Lung (tissue), 12 donors: ENCODE data around the gene SPOCK3. TPM values are rescaled to one million over a fixed set of nuclear protein-coding genes. Genes with fewer than 3 reads are reported as not detected.

ENCODE experiments used
- ATAC-seq: fragments of 200-7000 bp; cut with Tn5 transposase; one replicate; pipeline ENCODE4 v1.9.1; 2020; ENCODE audit warnings: moderate number of reproducible peaks; ENCODE audit not compliant: insufficient read depth, low FRiP score
- DNase-seq, 3 donors: peaks; one replicate each; pipeline ENCODE4 v3.0.0-alpha.2; 2013 to 2017
- H3K27ac ChIP-seq, 2 donors: one replicate each; pipeline ENCODE4 v1.5.1; 2013; ENCODE audit warnings: mild to moderate bottlenecking in 2 of 2, moderate library complexity in 2 of 2, control low read depth in 1 of 2, inconsistent platforms in 1 of 2, low read depth in 1 of 2, low read length in 1 of 2
- H3K27me3 ChIP-seq, 3 donors: one replicate each; pipeline ENCODE4 v1.5.1; 2013; ENCODE audit warnings: low read length in 2 of 3; ENCODE audit not compliant: control insufficient read depth in 3 of 3, insufficient read depth in 3 of 3
- H3K36me3 ChIP-seq, 4 donors: one replicate each; pipeline ENCODE4 v1.5.1; 2013; ENCODE audit warnings: low read length in 4 of 4, mild to moderate bottlenecking in 1 of 4, moderate library complexity in 1 of 4; ENCODE audit not compliant: control insufficient read depth in 4 of 4, insufficient read depth in 4 of 4
- H3K4me1 ChIP-seq, 5 donors: one replicate each; pipeline ENCODE4 v1.5.1; 2013; ENCODE audit warnings: low read length in 5 of 5, mild to moderate bottlenecking in 2 of 5, moderate library complexity in 1 of 5; ENCODE audit not compliant: control insufficient read depth in 5 of 5, insufficient read depth in 5 of 5
- H3K4me3 ChIP-seq: one replicate; pipeline ENCODE4 v1.5.1; 2013; ENCODE audit warnings: mild to moderate bottlenecking, control low read depth, moderate library complexity
- H3K9ac ChIP-seq, 2 donors: one replicate each; pipeline ENCODE4 v1.5.1; 2013; ENCODE audit warnings: low read length in 2 of 2, control low read depth in 1 of 2; ENCODE audit not compliant: insufficient read depth in 1 of 2
- H3K9me3 ChIP-seq, 4 donors: one replicate each; pipeline ENCODE4 v1.5.1; 2013; ENCODE audit warnings: low read length in 3 of 4, mild to moderate bottlenecking in 1 of 4, moderate library complexity in 1 of 4; ENCODE audit not compliant: control insufficient read depth in 4 of 4, insufficient read depth in 3 of 4
- WGBS, 2 donors: extraction: QIAGEN DNeasy Blood & Tissue Kit; methylation state at CpG; one replicate each; pipeline ENCODE4 v1.1.7; 2013; 5-methylcytosine and 5-hydroxymethylcytosine counted together
- polyA plus RNA-seq, 2 donors: library from polyadenylated mRNA; stranded (reverse); fragments of 200-250 nt; gene quantifications; one replicate each; pipeline ENCODE4 v1.2.1, GENCODE V29; 2013
- total RNA-seq, 2 donors: library from RNA; depleted of rRNA in 1 of 2; stranded (reverse); fragments of >200 nt in 1 of 2; gene quantifications; one replicate each; pipeline ENCODE4 v1.2.1, GENCODE V29; 2014 to 2021
- TF ChIP-seq, protein P1 (sequence below): IDR thresholded peaks from 2 replicates; pipeline ENCODE4 v1.5.1; 2012; ENCODE audit warnings: mild to moderate bottlenecking; ENCODE audit errors: control extremely low read depth, extremely low read depth
- donor health status: control.
- donor health status: control.
- donor health status: Bipolar disorder and iron deficiency.
- donor health status: healthy.
- donor health status: DM: yes; HTN: yes; CAD: no.

SPOCK3 gene
- total and polyA plus RNA-seq, 4 donors, result 0.24 to 1.4 (median 0.60) TPM

DNA sequence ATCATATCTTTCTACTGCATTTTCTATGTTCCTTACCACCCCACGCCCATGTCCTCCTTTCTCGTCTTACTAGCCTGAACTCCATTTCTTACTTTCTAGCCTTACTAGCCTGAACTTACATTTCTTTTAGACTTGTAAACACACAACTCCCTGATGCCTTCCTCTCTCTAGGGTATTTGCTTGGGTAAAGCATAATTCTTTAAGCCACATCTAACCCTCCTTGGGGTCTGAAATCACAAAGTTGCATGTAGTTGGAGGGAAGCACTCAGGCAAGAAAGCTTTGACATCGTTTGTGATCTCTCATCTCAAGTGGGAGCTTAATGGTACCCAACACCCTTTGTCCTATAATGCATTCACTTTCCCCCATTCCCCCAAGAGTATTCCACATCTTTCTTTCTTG is 124.4 kb downstream of the SPOCK3 start:
- H3K27ac ChIP-seq, result no peak overlapping the region
- H3K36me3 ChIP-seq, result no peaks in the 10 kb centered on the region
- H3K4me3 ChIP-seq, result no peak overlapping the region
- peaks cover 0 to 4% (median 0%) of the 10 kb centered on the region in 5 donors for H3K4me1 ChIP-seq
- H3K9me3 ChIP-seq, result no peaks in the 10 kb centered on the region
- no peak overlapping the region for H3K9ac ChIP-seq
- WGBS, 2 donors, result 82 to 93% methylated on average over 3 of the region's 3 CpGs
- DNase-seq (no peak), ATAC-seq (no peak)
- TF ChIP-seq, protein P1, sequence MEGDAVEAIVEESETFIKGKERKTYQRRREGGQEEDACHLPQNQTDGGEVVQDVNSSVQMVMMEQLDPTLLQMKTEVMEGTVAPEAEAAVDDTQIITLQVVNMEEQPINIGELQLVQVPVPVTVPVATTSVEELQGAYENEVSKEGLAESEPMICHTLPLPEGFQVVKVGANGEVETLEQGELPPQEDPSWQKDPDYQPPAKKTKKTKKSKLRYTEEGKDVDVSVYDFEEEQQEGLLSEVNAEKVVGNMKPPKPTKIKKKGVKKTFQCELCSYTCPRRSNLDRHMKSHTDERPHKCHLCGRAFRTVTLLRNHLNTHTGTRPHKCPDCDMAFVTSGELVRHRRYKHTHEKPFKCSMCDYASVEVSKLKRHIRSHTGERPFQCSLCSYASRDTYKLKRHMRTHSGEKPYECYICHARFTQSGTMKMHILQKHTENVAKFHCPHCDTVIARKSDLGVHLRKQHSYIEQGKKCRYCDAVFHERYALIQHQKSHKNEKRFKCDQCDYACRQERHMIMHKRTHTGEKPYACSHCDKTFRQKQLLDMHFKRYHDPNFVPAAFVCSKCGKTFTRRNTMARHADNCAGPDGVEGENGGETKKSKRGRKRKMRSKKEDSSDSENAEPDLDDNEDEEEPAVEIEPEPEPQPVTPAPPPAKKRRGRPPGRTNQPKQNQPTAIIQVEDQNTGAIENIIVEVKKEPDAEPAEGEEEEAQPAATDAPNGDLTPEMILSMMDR, result no peak
- no peaks in the 10 kb centered on the region for H3K27me3 ChIP-seq

DNA sequence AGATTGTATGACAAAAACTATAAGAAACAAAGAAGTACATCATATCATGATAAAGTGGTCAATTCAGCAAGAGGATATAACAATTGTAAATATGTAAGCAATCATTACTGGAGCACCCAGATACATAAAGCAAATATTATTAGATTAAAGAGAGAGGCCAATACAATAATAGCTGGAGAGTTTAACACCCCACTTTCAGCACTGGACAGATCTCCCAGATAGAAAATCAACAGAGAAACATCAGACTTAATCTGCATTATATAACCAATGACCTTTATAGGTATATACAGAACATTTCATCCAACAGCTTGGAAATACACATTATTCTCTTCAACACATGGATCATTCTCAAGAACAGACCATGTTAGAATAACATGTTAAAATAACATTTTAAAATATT is 128.4 kb downstream of the SPOCK3 start:
- no peak for DNase-seq
- H3K27me3 ChIP-seq, result no peaks in the 10 kb centered on the region

DNA sequence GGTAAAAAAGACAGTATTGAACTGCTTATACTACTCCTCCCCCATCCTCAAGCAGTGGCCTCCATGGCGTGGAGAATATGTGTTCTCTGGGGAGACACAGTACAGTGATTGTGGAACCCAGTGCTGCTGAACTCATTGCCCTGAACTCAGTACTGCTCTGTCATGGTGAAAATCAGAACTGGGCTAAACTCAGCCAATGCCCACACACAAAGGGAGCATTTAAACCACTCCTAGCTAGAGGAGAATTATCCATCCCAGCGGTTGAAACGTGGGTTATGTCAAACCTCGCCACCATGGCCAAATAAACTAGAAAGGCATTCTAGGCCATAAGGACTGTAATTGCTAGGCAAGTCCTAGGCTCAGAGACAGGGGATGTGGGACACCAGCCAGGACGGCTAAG is 131.8 kb downstream of the SPOCK3 start:
- no peak overlapping the region for H3K27ac ChIP-seq
- 86% methylated on average over 5 of the region's 5 CpGs for WGBS, 2 donors
- H3K9ac ChIP-seq, result no peak overlapping the region
- DNase-seq (no peak), ATAC-seq (no peak)
- H3K9me3 ChIP-seq, result peaks cover 0 to 2% (median 0%) of the 10 kb centered on the region in 4 donors
- TF ChIP-seq, protein P1, result no peak
- no peak overlapping the region for H3K4me3 ChIP-seq
- H3K4me1 ChIP-seq, result no peaks in the 10 kb centered on the region
- no peaks in the 10 kb centered on the region for H3K27me3 ChIP-seq
- H3K36me3 ChIP-seq, result no peaks in the 10 kb centered on the region

More for the DNA sequence above, 128.4 kb downstream of the SPOCK3 start:
- no peak for ATAC-seq
- Histone ChIP-seq H3K36me3 (no peaks in the 10 kb centered on the region), H3K4me3 (no peak overlapping the region), H3K4me1 (no peaks in the 10 kb centered on the region), H3K9ac (no peak overlapping the region), H3K9me3 (peaks cover 0 to 2% (median 0%) of the 10 kb centered on the region in 4 donors), H3K27ac (no peak overlapping the region)
- TF ChIP-seq, protein P1, result no peak

DNA sequence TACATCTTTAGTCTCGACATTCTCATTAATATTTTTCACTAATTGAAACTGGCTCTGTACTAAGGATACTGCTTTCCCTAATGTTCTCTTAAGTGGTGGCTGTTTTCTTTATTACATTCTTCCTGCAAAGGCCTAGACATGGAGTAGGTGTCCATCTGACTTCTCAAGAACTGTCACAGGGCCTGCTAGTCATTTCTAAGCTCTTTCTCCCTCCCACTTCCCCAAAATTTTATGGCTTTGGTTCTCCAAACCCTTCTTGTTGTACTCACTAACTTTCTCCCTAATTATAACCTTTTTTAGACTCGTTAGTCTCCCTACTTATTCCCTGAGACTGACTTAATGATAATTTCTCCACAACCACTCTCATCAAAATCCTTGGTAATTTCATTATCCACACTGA is 133.3 kb downstream of the SPOCK3 start:
- Histone ChIP-seq H3K36me3 (no peaks in the 10 kb centered on the region), H3K9me3 (peaks cover 0 to 2% (median 0%) of the 10 kb centered on the region in 4 donors), H3K9ac (no peak overlapping the region), H3K27ac (no peak overlapping the region), H3K4me1 (no peaks in the 10 kb centered on the region), H3K27me3 (no peaks in the 10 kb centered on the region), H3K4me3 (no peak overlapping the region)
- 83 to 87% methylated on average over 2 of the region's 2 CpGs for WGBS, 2 donors
- ATAC-seq (no peak), DNase-seq (no peak)
- TF ChIP-seq, protein P1, result no peak
